ENCODE results near the gene TSPAN18. TPM values are rescaled to one million over a fixed set of nuclear protein-coding genes. Genes with fewer than 3 reads are reported as not detected.

The TSPAN18 gene
- total RNA-seq, 1 donor from 2014 or later, result 52.8 TPM

- H3K27ac Mint-ChIP-seq, result no peak overlapping the region
- no peak for DNase-seq (ENCODE audit: extremely low spot score, unreplicated experiment)
- no peaks in the 10 kb centered on the region for H3K36me3 Mint-ChIP-seq
These were observed 69.2 kb downstream of the TSPAN18 start for GRCh38 chr11:44795803-44796535.

GRCh38 chr11:44797051-44797450, 70.3 kb downstream of the TSPAN18 start:
- Mint-ChIP-seq H3K4me1 (ENCODE audit: unreplicated experiment) (peaks cover 67% of the 10 kb centered on the region), H3K9me3 (no peaks in the 10 kb centered on the region), H3K4me3 (no peak overlapping the region), H3K27me3 (peaks cover 3% of the 10 kb centered on the region), H3K27ac (peak overlapping the region; percentile 87), H3K36me3 (no peaks in the 10 kb centered on the region)
- TF ChIP-seq CTCF (conservative IDR thresholded peaks at IDR 0.05), result no peak
- DNase-seq (ENCODE audit: extremely low spot score, unreplicated experiment), result no peak

More at GRCh38 chr11:44795803-44796535, 69.2 kb downstream of the TSPAN18 start:
- no peak for TF ChIP-seq CTCF (conservative IDR thresholded peaks at IDR 0.05)
- peaks cover 3% of the 10 kb centered on the region for H3K27me3 Mint-ChIP-seq
- peaks cover 57% of the 10 kb centered on the region for H3K4me1 Mint-ChIP-seq (ENCODE audit: unreplicated experiment)
- H3K4me3 Mint-ChIP-seq, result no peak overlapping the region
- H3K9me3 Mint-ChIP-seq, result no peaks in the 10 kb centered on the region

GRCh38 chr11:44797886-44798606, 71.3 kb downstream of the TSPAN18 start:
- Mint-ChIP-seq H3K27ac (peak overlapping the region; percentile 87), H3K27me3 (peaks cover 3% of the 10 kb centered on the region), H3K4me3 (peak overlapping the region; percentile 23), H3K9me3 (no peaks in the 10 kb centered on the region), H3K4me1 (ENCODE audit: unreplicated experiment) (peaks cover 64% of the 10 kb centered on the region), H3K36me3 (no peaks in the 10 kb centered on the region)
- no peak for TF ChIP-seq CTCF (conservative IDR thresholded peaks at IDR 0.05)
- DNase-seq (ENCODE audit: extremely low spot score, unreplicated experiment), result no peak

GRCh38 chr11:44798607-44798972, 71.8 kb downstream of the TSPAN18 start:
- Mint-ChIP-seq H3K27ac (peak overlapping the region; percentile 51), H3K9me3 (no peaks in the 10 kb centered on the region), H3K4me1 (ENCODE audit: unreplicated experiment) (peaks cover 67% of the 10 kb centered on the region), H3K36me3 (no peaks in the 10 kb centered on the region), H3K4me3 (peak overlapping the region; percentile 23), H3K27me3 (peaks cover 3% of the 10 kb centered on the region)
- no peak for TF ChIP-seq CTCF (conservative IDR thresholded peaks at IDR 0.05)
- no peak for DNase-seq (ENCODE audit: extremely low spot score, unreplicated experiment)

GRCh38 chr11:44799012-44799411, 72.2 kb downstream of the TSPAN18 start:
- no peaks in the 10 kb centered on the region for H3K9me3 Mint-ChIP-seq
- TF ChIP-seq CTCF (conservative IDR thresholded peaks at IDR 0.05), result no peak
- no peaks in the 10 kb centered on the region for H3K36me3 Mint-ChIP-seq
- peaks cover 65% of the 10 kb centered on the region for H3K4me1 Mint-ChIP-seq (ENCODE audit: unreplicated experiment)
- H3K27me3 Mint-ChIP-seq, result peaks cover 3% of the 10 kb centered on the region
- no peak overlapping the region for H3K27ac Mint-ChIP-seq
- DNase-seq (ENCODE audit: extremely low spot score, unreplicated experiment), result no peak
- H3K4me3 Mint-ChIP-seq, result peak overlapping the region; percentile 13

Measured in type B pancreatic cell (in vitro differentiated cells).